ENCODE data around the gene MMP24. TPM values are rescaled to one million over a fixed set of nuclear protein-coding genes. Genes with fewer than 3 reads are reported as not detected.

Gene MMP24
- total RNA-seq: 12.4 TPM
- 10.7 TPM for polyA plus RNA-seq (ENCODE audit: insufficient read depth, low read depth, low replicate concordance)
- long read RNA-seq, donor 1, full-length matches to known transcripts: 1 of 39 reads
- long read RNA-seq, donor 1, partial matches to known transcripts: 20 of 39 reads
- long read RNA-seq, donor 1, other reads (novel, unspliced or antisense): 18 of 39 reads
- long read RNA-seq, donor 2, partial matches to known transcripts: 190 of 320 reads
- long read RNA-seq, donor 2, other reads (novel, unspliced or antisense): 130 of 320 reads
- long read RNA-seq, donor 3: 0 reads
- long read RNA-seq, donor 4, partial matches to known transcripts: 102 of 109 reads
- long read RNA-seq, donor 4, other reads (novel, unspliced or antisense): 7 of 109 reads
- long read RNA-seq, donor 5: 0 reads
- long read RNA-seq, donor 6: 0 reads
- long read RNA-seq, donor 7, full-length matches to known transcripts: 3 of 46 reads
- long read RNA-seq, donor 7, partial matches to known transcripts: 4 of 46 reads
- long read RNA-seq, donor 7, other reads (novel, unspliced or antisense): 39 of 46 reads
- long read RNA-seq, donor 8, partial matches to known transcripts: 97 of 176 reads
- long read RNA-seq, donor 8, other reads (novel, unspliced or antisense): 79 of 176 reads
- long read RNA-seq, donor 9, partial matches to known transcripts: 8 of 23 reads
- long read RNA-seq, donor 9, other reads (novel, unspliced or antisense): 15 of 23 reads
- long read RNA-seq, donor 10: 0 reads

DNA sequence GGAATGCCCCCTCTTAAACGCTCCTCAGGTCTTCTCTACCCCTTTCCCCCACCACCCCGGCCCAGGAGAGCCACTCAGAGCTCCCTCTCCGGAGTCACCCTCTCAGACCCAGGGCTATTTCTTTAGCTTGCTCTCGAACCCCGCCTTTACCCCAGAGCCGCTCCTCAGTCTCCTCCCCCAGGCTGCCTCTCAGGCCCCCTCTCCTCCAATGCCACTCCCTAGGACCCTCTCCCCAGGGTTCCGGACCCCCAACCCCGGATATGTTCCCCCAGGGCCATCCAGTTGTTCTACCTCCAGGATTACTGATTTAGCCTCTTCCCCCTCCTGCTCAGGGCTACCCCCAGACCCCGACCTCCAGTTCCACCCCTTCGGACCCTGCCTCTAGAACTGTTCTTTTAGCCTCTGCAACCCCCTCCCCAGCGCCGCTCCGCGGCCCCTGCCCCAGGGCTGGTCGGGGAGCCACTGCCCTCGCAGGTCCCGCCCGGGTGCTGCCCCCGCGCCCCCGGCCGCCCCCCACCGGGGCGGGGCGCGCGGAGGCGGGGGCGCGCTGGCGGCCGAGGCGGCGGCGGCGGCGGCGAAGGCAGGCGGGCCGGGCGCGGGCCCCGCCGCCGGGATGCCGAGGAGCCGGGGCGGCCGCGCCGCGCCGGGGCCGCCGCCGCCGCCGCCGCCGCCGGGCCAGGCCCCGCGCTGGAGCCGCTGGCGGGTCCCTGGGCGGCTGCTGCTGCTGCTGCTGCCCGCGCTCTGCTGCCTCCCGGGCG lies at the start of gene MMP24:
Gene MMP24 (plus strand): TSS at position 565 of the 758 bp plus-strand sequence. CDS start 49 bp downstream, at position 614.
- Histone ChIP-seq H3K9ac (ENCODE audit: low read length in 3 of 3) (peak within 1 kb of the TSS in 1 of 3 donors; percentile 12), H3K9me3 (ENCODE audit: control insufficient read depth in 2 of 3, insufficient read depth in 1 of 3, low read length in 3 of 3) (no peaks in the 10 kb centered on the region), H3K27ac (ENCODE audit: low read depth in 2 of 2, low read length in 2 of 2) (no peak within 1 kb of the TSS), H3K4me3 (ENCODE audit: low read length in 3 of 3) (peak within 1 kb of the TSS in 2 of 3 donors; percentile 38 to 52), H3K4me1 (ENCODE audit: control insufficient read depth in 2 of 3, insufficient read depth in 2 of 3, low read depth in 1 of 3, low read length in 3 of 3) (peaks cover 0 to 6% (median 0%) of the 10 kb centered on the region in 3 donors), H3K27me3 (ENCODE audit: control insufficient read depth, insufficient read depth, low read length) (peaks cover 5% of the 10 kb centered on the region), H3K36me3 (ENCODE audit: control insufficient read depth in 2 of 3, insufficient read depth in 3 of 3, low read length in 3 of 3) (no peaks in the 10 kb centered on the region)
- DNase-seq (peak in 2 of 5 donors; percentile 12 to 44), FAIRE-seq (no peak)
- intact Hi-C loops (cut with DNase I): no loop called here
- TF ChIP-seq, protein P1, sequence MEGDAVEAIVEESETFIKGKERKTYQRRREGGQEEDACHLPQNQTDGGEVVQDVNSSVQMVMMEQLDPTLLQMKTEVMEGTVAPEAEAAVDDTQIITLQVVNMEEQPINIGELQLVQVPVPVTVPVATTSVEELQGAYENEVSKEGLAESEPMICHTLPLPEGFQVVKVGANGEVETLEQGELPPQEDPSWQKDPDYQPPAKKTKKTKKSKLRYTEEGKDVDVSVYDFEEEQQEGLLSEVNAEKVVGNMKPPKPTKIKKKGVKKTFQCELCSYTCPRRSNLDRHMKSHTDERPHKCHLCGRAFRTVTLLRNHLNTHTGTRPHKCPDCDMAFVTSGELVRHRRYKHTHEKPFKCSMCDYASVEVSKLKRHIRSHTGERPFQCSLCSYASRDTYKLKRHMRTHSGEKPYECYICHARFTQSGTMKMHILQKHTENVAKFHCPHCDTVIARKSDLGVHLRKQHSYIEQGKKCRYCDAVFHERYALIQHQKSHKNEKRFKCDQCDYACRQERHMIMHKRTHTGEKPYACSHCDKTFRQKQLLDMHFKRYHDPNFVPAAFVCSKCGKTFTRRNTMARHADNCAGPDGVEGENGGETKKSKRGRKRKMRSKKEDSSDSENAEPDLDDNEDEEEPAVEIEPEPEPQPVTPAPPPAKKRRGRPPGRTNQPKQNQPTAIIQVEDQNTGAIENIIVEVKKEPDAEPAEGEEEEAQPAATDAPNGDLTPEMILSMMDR (IDR thresholded peaks at IDR 0.05; ENCODE audit: borderline replicate concordance, extremely low read depth, insufficient read depth): no peak

DNA sequence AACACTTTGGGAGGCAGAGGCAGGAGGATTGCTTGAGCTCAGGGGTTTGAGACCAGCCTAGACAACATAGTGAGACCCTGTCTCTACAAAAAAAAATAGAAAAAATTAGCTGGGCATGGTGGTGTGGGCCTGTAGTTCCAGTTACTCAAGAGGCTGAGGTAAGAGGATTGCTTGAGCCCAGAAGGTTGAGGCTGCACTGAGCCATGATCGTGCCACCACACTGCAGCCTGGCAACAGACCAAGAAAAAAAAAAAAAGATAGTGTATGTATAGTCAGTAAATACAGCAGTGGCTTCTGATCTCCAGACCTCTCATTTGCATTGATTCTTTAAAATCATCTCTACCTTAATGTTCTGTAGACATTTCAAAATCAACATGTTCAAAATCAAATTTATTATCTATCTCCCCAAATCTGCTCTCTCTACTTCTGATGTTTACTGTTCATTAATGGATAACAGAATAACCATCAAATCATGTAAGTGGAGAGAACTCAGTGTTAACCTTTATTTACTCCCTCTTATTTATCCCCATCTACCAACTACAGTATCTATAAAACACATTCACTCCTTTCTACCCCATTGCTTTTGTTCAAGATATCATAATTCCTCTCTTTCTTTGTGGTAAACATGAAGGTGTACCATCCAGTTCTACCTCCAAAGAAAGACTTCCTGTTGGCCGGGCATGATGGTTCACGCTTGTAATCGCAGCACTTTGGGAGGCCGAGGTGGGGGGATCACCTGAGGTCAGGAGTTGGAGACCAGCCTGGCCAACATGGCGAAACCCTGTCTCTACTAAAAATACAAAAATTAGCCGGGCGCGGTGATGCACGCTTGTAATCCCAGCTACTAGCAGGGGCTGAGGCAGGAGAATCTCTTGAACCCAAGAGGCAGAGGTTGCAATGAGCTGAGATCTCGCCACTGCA lies 46.9 kb upstream of the MMP24 start:
- no peak overlapping the region for H3K9ac ChIP-seq (ENCODE audit: low read length in 3 of 3)
- H3K4me1 ChIP-seq (ENCODE audit: control insufficient read depth in 2 of 3, insufficient read depth in 2 of 3, low read depth in 1 of 3, low read length in 3 of 3): no peaks in the 10 kb centered on the region
- no peaks in the 10 kb centered on the region for H3K27me3 ChIP-seq (ENCODE audit: control insufficient read depth, insufficient read depth, low read length)
- no peak overlapping the region for H3K4me3 ChIP-seq (ENCODE audit: low read length in 3 of 3)
- no peaks in the 10 kb centered on the region for H3K9me3 ChIP-seq (ENCODE audit: control insufficient read depth in 2 of 3, insufficient read depth in 1 of 3, low read length in 3 of 3)
- intact Hi-C loops (cut with DNase I): no loop called here
- DNase-seq: no peak
- no peak overlapping the region for H3K27ac ChIP-seq (ENCODE audit: low read depth in 2 of 2, low read length in 2 of 2)
- no peak for FAIRE-seq
- H3K36me3 ChIP-seq (ENCODE audit: control insufficient read depth in 2 of 3, insufficient read depth in 3 of 3, low read length in 3 of 3): no peaks in the 10 kb centered on the region
- TF ChIP-seq, protein P1 (IDR thresholded peaks at IDR 0.05; ENCODE audit: borderline replicate concordance, extremely low read depth, insufficient read depth): no peak

DNA sequence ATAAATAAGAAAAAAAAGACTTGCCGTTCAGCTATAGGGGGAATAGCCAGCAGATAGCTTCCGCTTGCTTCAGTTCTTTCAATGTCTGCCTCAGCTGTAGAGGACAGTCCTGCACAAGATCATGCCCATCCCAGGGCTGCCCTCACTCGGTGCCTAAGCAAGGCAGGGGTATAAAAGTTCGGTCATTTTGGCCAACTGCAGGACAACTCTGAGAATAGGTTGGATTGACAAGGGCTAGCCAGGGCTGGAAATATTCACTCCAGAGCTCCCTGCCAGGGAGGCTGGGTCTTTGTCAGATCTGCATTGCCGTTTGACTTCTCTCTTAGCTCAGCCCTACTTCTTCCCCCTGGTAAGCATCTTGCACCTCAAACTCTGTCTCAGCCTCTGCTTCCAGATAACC lies 46.2 kb upstream of the MMP24 start:
- H3K27ac ChIP-seq (ENCODE audit: low read depth in 2 of 2, low read length in 2 of 2): no peak overlapping the region
- H3K4me3 ChIP-seq (ENCODE audit: low read length in 3 of 3): no peak overlapping the region
- H3K4me1 ChIP-seq (ENCODE audit: control insufficient read depth in 2 of 3, insufficient read depth in 2 of 3, low read depth in 1 of 3, low read length in 3 of 3): no peaks in the 10 kb centered on the region
- H3K27me3 ChIP-seq (ENCODE audit: control insufficient read depth, insufficient read depth, low read length): no peaks in the 10 kb centered on the region
- intact Hi-C loops (cut with DNase I): no loop called here
- TF ChIP-seq, protein P1 (IDR thresholded peaks at IDR 0.05; ENCODE audit: borderline replicate concordance, extremely low read depth, insufficient read depth): no peak
- H3K9ac ChIP-seq (ENCODE audit: low read length in 3 of 3): no peak overlapping the region
- H3K36me3 ChIP-seq (ENCODE audit: control insufficient read depth in 2 of 3, insufficient read depth in 3 of 3, low read length in 3 of 3): no peaks in the 10 kb centered on the region
- H3K9me3 ChIP-seq (ENCODE audit: control insufficient read depth in 2 of 3, insufficient read depth in 1 of 3, low read length in 3 of 3): no peaks in the 10 kb centered on the region
- FAIRE-seq (no peak), DNase-seq (no peak)

Data from kidney (tissue), 22 donors.